ENCODE data around the gene ULK2.
"Not testable (repeated sequence)": the region's sequence is repeated elsewhere in the genome, so short reads cannot be mapped to it uniquely, and the experiment has no call there.

ULK2 gene

GRCh38 chr17:19865021-19865420, 2.7 kb downstream of the ULK2 start:
- DNase-seq (ENCODE audit: low read depth in 2 of 2): no peak

GRCh38 chr17:19860647-19861177, 7.0 kb downstream of the ULK2 start:
- DNase-seq (ENCODE audit: low read depth in 2 of 2): not testable (repeated sequence)

GRCh38 chr17:19857640-19858039, 10.1 kb downstream of the ULK2 start:
- no peak for DNase-seq (ENCODE audit: low read depth in 2 of 2)

GRCh38 chr17:19833914-19834313, 33.8 kb downstream of the ULK2 start:
- DNase-seq (ENCODE audit: low read depth in 2 of 2): no peak

- no peak for DNase-seq (ENCODE audit: low read depth in 2 of 2)
Measured at GRCh38 chr17:19830061-19830460, 37.7 kb downstream of the ULK2 start.

GRCh38 chr17:19812407-19812806, 55.3 kb downstream of the ULK2 start:
- DNase-seq (ENCODE audit: low read depth in 2 of 2): no peak

- no peak for DNase-seq (ENCODE audit: low read depth in 2 of 2)
Measured at GRCh38 chr17:19805006-19805405, 62.7 kb downstream of the ULK2 start.

GRCh38 chr17:19800571-19800970, 67.2 kb downstream of the ULK2 start:
- no peak for DNase-seq (ENCODE audit: low read depth in 2 of 2)

GRCh38 chr17:19799796-19800195, 67.9 kb downstream of the ULK2 start:
- no peak for DNase-seq (ENCODE audit: low read depth in 2 of 2)

- DNase-seq (ENCODE audit: low read depth in 2 of 2): no peak
Measured at GRCh38 chr17:19796457-19796856, 71.3 kb downstream of the ULK2 start.

- DNase-seq (ENCODE audit: low read depth in 2 of 2): no peak
Measured at GRCh38 chr17:19791918-19792550, 75.7 kb downstream of the ULK2 start.

GRCh38 chr17:19787733-19788357, 79.9 kb downstream of the ULK2 start:
- DNase-seq (ENCODE audit: low read depth in 2 of 2): no peak

- DNase-seq (ENCODE audit: low read depth in 2 of 2): no peak
Measured at GRCh38 chr17:19785854-19786253, 81.9 kb downstream of the ULK2 start.

- no peak for DNase-seq (ENCODE audit: low read depth in 2 of 2)
Measured at GRCh38 chr17:19781488-19782458, 86.0 kb downstream of the ULK2 start.

- no peak for DNase-seq (ENCODE audit: low read depth in 2 of 2)
Measured at GRCh38 chr17:19780846-19781245, 86.9 kb downstream of the ULK2 start.

GRCh38 chr17:19773534-19773933, 94.2 kb downstream of the ULK2 start:
- no peak for DNase-seq (ENCODE audit: low read depth in 2 of 2)

- no peak for DNase-seq (ENCODE audit: low read depth in 2 of 2)
Measured at GRCh38 chr17:19771971-19772630, 95.6 kb downstream of the ULK2 start.

- no peak for DNase-seq (ENCODE audit: low read depth in 2 of 2)
Measured at GRCh38 chr17:19770985-19771735, 96.6 kb downstream of the ULK2 start.

GRCh38 chr17:19769946-19770652, 97.6 kb downstream of the ULK2 start:
- no peak for DNase-seq (ENCODE audit: low read depth in 2 of 2)

GRCh38 chr17:19768046-19768782, 99.5 kb downstream of the ULK2 start:
- DNase-seq (ENCODE audit: low read depth in 2 of 2): no peak

All from stimulated activated CD8-positive, alpha-beta memory T cell treated with anti-CD3 and anti-CD28 coated beads, Interleukin-15, amount 100 ng/mL, for 48 hours (primary cell).